NAMALWA (cell line): ENCODE measurements around the gene RTP1.
"Not testable (repeated sequence)": the region's sequence is repeated elsewhere in the genome, so short reads cannot be mapped to it uniquely, and the experiment has no call there.

Experiments
- DNase-seq: peaks from one replicate; pipeline ENCODE4 v3.0.0-alpha.2; 2015; ENCODE audit warnings: low spot score

Gene RTP1, protein sequence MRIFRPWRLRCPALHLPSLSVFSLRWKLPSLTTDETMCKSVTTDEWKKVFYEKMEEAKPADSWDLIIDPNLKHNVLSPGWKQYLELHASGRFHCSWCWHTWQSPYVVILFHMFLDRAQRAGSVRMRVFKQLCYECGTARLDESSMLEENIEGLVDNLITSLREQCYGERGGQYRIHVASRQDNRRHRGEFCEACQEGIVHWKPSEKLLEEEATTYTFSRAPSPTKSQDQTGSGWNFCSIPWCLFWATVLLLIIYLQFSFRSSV

DNA sequence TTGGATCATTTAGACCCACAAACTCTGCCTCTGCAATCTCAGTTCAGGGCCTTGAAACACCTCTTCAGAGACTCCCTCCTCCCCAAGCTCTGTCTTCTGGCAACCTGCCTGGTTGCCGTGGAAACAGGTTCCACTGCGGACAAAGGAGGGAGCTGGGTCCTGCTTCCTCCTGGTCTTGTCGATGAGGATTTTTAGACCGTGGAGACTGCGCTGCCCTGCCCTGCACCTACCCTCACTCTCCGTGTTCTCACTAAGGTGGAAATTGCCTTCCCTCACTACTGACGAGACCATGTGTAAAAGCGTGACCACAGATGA, at the start of gene RTP1:
RTP1 (plus strand) TSS at position 152 of the 315 bp plus-strand sequence; CDS start at position 182, 30 bp downstream.
- DNase-seq = no peak

GRCh38 chr3:187150186-187150585, 47.1 kb upstream of the RTP1 start:
- DNase-seq = no peak

- peak; percentile 72 for DNase-seq
Measured at GRCh38 chr3:187150599-187150998, 46.7 kb upstream of the RTP1 start.

DNA sequence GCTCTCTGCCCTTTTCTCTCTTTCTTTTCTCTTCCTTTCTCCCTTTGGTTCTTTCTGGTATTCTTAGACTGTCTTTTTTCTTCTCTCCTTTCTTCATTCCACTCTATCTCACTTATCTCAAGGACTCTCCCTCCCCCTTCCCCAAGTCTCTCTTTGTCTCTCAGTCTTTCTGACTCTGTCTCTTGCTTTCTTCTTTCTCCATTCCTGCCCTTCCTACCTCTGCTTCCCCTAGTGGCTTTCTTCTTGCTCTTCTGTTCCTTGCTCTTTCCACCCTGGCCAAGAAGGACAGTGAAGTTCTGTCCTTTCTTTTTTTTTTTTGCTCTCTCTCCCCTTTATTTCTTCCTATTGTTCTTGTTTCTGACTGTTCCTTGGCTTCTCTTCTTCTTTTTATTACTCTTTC, 35.7 kb upstream of the RTP1 start:
- no peak for DNase-seq

DNA sequence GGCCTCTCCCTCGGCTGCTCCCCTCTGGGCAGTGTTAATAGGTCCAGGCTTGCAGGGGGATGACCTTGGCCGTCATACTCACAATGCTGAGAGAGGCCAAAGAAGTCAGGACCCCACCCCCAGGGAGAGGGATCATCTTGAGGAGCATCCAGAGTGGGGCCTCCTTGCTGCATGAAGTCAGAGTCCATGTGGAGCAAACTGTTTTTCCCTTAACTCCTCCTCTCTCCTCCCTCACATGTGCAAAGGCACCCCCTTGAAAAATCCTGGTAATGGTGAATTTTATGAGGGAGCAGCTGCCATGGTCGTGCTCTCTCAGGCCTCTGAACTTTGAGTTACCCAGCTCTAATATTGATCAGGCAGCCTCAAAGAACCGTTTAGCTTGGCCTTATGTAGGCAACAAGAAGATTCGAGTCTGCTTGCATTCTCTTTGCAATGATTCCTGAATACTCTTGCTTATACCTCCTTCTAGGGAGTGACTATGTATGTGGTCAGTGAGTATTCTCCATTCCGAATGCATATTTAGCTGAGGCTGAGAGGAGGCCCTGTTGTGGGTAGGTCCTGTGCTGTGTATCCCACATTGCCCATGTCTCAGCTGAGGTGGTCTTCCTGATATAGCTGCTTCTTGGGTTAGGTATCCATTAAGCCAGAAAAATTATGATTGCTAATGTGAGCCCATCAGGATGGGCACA, 34.9 kb upstream of the RTP1 start:
- DNase-seq = no peak

- peak; percentile 81 for DNase-seq
Measured at GRCh38 chr3:187165144-187165543, 32.1 kb upstream of the RTP1 start.

DNA sequence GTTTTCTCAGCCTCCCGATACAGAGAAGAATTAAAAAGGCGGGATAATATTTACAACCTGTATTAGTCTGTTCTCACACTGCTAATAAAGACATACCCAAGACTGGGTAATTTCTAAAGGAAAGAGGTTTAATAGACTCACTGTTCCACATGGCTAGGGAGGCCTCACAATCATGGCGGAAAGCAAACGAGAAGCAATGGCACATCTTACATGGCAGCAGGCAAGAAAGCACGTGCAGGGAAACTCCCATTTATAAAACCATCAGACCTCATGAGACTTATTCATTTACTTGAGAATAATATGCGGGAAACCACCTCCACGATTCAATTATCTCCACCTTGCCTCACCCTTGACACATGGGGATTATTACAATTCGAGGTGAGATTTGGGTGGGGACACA, 30.5 kb upstream of the RTP1 start:
- DNase-seq = no peak

DNA sequence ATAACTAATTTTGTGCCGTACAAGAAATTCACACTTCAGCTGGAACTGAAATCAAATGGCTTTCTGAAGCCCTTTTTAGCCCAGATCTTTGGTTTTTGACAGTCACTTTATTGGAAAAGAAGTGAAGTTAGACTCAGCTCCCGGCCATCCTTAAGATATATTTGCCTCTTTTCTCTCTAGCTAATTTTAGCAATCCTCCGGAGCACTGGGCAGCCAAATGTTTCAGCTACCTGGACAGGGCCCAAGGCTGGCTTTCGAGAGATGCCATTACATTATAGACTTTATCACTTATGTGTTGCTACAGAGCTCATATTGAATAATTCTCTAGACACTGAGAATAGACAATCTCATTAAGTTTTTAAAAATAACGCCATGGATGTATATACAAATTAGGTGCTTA, 29.5 kb upstream of the RTP1 start:
- no peak for DNase-seq

DNA sequence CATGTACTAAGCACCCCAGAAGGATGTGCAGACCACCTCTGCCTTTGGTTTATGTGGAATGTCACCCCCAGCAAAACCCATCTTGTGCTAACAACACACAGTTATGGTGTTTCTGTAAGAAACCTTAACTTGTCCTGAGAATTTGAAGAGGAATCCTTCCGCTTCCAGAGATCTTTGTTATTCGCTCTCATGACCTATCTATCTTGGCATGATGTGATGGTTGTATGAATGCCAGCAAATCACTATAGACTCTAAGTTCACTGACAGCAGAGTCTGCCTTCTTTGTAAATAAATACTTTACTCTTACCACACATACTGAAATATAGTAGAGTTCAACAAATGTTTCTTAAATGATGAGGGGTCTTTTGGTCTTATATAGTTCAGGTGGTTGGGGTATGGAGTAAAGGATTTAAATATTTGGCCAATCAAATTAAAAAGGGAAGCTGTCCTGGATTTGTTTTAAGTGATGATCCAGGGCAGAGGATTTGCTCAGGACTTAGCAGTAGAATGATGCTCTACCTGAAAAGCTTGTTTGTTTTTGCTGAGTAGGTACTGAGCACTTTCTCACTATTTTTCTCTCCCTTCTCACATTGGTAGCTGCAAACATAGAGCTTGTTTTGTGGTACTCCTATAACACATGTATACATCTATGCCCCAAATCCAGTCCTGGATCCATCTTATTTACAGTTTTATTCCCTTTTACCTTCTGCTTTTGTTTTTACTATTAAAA, 27.9 kb upstream of the RTP1 start:
- DNase-seq = no peak

GRCh38 chr3:187170911-187171310, 26.4 kb upstream of the RTP1 start:
- not testable (repeated sequence) for DNase-seq

DNA sequence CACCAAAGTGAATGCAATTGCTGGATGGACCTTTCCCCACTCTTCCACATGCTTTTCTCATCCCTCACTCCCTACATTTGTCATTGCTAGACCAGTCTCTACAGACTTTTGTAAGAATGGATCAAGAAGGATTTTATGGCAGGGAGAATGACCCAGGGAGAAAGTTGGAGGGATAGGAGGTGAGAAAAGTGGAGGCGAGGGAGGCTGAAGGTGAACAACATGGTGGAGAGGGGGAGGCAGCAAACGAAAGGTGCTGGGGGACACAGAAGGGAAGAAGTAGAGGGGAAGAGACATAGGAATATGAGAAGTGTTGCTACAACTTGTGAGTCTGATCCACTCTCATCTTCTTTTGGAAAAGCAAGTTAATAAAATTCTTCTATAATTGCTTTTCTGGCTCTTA, 24.4 kb upstream of the RTP1 start:
- no peak for DNase-seq

DNA sequence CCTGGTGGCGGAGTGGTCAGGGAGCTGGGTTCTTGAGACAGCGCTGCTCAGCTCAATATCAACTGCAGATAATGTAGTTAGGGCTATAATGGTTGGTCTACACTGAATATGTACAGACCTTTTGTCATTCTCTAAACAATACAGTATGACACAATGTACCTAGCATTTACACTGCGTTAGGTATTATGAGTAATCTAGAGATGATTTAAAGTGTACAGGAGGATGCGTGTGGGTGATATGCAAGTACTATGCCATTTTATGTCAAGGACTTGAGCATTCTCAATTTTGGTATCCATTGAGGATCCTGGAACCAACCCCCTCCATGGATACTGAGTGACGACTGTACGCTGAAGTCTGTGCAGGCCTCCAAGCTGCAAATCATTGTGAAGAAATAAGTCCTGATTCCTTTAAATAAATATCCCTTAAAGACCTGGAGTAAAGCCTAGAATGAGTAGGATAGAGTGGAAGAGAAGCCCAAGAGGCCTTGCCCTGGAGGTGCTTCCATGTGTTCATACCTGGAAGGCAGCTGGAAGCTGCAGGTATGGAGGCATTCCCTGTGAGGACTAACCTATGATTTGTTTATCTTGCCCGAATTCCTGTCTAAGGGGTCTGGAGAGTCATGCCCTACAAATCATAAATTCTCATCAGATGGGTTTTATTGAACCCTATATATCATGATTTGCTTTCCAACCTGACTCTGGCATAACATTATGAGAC, 15.7 kb upstream of the RTP1 start:
- no peak for DNase-seq

DNA sequence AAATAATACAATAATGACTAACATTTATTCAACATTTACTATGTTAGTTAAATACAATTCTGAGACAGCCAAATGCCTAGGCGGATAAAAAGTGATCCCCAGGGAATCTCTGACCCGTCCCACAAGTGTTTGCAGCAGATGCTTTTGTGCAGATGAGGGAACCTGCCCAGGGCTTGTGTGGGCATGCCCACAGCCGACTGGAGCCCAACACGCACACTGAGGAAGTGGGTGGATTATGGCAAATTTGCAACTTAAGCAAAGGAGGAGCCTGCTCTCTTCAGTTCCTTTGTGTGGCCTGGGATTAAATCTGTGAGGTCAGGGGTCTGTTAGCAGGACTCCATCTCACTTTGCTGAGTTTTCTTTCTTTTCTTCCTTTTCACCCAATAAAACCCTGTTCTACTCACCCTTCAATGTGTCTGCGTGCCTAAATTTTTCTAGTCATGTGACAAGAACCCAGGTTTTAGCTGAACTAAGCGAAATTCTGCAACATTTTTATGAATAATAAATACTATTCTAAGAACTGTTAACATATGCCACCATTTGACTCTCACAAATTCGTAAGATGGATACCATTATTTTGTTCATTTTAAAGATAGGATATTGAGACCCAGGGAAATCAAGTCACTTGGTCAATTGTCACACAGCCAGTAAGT, 13.9 kb upstream of the RTP1 start:
- no peak for DNase-seq

GRCh38 chr3:187183903-187184302, 13.4 kb upstream of the RTP1 start:
- no peak for DNase-seq

- no peak for DNase-seq
Measured at GRCh38 chr3:187185759-187186158, 11.5 kb upstream of the RTP1 start.

DNA sequence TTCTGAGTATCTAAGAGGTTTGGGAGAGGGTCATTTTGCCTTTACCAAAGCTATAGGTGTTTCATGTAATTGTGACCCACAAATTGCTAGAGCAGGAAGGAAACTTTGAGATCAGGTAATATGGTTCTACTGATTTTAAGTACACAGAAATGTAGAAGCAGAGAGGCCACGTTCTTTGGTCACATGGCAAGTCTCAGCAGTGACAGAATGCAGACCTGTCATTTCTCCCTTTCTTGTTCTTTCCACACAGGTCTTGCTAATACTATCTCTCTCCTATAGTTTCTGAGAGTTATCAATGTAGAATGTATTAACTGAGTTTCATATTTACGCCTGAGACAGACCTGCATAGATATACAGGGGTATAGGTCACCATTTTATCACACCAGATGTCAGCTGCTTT, 10.9 kb upstream of the RTP1 start:
- DNase-seq = no peak

- DNase-seq = no peak
Measured at GRCh38 chr3:187186801-187187421, 10.4 kb upstream of the RTP1 start.

GRCh38 chr3:187188931-187189330, 8.4 kb upstream of the RTP1 start:
- DNase-seq = peak; percentile 47

DNA sequence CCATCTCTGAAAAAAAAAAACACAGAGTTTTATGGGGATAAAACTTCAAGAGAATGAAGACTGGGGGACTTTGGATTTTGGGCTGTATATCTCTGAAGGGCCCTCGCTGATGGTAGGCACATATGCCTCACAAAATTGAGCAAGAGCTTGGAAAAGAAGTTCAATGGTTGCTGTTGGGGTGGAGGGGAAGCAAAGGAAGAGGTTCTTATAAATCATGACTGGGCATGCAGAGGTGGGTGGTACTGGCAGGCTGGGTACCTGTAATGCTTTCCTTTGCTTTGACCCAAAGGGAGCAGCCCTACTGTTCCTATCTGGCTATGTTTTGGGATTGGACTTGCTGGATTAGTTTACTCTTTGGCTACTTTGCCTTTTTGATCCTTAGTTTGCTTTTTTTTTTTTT, 6.0 kb upstream of the RTP1 start:
- no peak for DNase-seq

DNA sequence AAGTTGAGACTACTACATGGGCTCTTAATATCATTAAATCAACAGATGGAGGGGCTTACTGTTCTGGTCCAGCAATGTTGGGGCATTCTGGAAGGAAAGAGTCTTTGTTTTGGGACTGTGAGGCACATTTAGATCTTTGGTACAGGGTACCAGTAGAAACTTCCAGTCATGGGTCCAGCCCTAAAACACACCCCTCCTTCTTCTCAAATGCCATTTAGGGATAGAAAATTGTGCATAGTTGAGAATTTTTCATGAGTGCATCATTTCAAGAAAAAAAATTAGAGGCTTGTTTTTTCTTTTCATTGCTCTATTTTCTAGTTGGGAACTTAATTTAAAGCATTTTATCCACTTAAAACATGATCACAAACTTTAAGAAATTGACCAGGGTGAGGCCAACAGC, 4.1 kb upstream of the RTP1 start:
- DNase-seq = no peak

DNA sequence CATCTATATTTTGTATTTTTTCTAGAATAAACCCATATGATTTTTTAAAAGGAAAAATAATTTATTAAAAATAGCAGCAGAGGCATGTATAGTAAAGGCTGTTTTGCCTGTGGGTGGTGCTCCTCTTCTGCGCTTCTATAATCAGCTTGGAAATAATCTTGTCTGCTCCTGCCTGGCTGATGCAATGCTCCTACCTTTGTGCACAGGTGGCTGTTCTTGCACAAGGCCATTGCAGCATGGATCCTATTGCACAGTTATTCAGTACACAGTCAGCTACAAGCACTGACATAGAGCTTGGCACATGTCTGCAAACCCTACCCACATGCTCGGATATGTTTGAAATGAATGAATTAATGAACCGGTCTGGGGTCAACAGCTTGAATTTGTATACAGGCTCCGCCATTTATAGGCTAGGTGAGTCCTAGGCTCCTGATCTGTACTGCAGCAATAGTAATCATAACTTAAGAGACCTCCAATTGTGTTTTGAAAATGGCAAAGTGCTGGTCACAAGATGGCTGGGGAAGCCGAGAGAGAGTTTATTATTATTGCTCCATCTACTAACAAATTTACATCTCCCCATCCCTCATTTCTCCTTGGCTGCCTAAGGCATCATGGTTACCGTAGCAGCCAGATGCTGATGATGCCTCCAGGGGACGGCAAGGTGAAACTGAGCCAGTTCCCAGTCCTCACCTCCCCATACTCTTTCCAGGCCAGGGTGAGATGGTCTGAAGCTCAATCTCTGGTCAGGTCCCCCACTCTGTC, 532 bp upstream of the RTP1 start:
- no peak for DNase-seq
